ENCODE data around the gene NEDD9.

NEDD9 gene

GRCh38 chr6:11219400-11219834 lies 13.1 kb downstream of the NEDD9 start:
- Histone ChIP-seq H3K4me3 (ENCODE audit: low read depth, low read length) (no peak overlapping the region), H3K79me2 (peaks cover 4% of the 10 kb centered on the region), H3K27me3 (ENCODE audit: control insufficient read depth, insufficient read depth, low read length) (no peaks in the 10 kb centered on the region), H2AFZ (peak overlapping the region; percentile 43), H3K4me2 (ENCODE audit: low read length) (peak overlapping the region; percentile 57), H3K9me3 (ENCODE audit: control insufficient read depth, low read length) (no peaks in the 10 kb centered on the region), H3K36me3 (ENCODE audit: control insufficient read depth, insufficient read depth, low read length) (no peaks in the 10 kb centered on the region), H3K4me1 (peaks cover 73% of the 10 kb centered on the region), H3K9ac (no peak overlapping the region), H3K27ac (peak overlapping the region; percentile 79)
- no peak for TF ChIP-seq CTCF (IDR thresholded peaks at IDR 0.05)

DNA sequence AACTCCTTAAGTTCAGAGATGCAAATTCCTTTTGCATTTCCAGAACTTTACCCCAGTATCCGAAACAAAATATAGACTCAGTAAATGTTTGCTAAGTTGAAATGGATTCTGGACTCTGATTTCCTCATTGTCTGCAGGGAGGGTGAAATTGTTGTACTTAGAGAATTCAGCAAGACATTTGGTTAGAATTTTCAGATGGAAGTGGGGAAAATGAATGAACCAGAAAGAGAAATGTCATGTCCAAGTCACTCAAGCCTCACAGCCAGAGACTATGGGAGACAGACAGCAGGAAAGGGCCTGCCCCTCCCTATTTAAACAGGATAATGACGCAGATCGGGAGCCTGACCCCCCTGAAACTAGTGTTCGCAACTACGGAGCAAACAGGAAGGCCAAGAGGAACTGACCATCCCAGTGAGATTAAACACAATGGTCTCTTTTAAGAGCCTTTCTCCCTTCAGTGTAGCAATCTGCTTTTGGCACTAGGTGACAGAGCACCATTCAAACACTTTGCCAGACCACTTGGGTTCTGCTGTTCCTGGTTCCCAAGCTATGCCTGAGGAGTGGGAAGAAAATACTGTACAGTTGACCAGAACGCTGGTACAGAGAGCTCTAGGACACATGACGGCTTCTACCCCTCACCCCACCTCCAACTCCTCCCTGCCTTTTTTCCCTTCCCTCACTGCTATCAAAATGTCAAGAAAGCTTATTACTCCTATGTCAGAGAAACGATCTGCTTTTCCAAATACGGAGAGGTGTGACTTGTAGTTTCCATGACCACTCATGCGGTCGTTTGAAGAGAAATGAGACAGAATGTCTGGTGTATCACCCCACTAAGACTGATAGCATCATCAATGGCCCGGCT lies 13.7 kb downstream of the NEDD9 start:
- no peak overlapping the region for H3K4me3 ChIP-seq (ENCODE audit: low read depth, low read length)
- no peak overlapping the region for H3K9ac ChIP-seq
- H3K9me3 ChIP-seq (ENCODE audit: control insufficient read depth, low read length): no peaks in the 10 kb centered on the region
- peak overlapping the region; percentile 79 for H3K27ac ChIP-seq
- no peaks in the 10 kb centered on the region for H3K27me3 ChIP-seq (ENCODE audit: control insufficient read depth, insufficient read depth, low read length)
- peaks cover 79% of the 10 kb centered on the region for H3K4me1 ChIP-seq
- H3K79me2 ChIP-seq: peaks cover 3% of the 10 kb centered on the region
- H2AFZ ChIP-seq: peak overlapping the region; percentile 19
- H3K36me3 ChIP-seq (ENCODE audit: control insufficient read depth, insufficient read depth, low read length): no peaks in the 10 kb centered on the region
- H3K4me2 ChIP-seq (ENCODE audit: low read length): peak overlapping the region; percentile 57
- TF ChIP-seq CTCF (IDR thresholded peaks at IDR 0.05): peak; percentile 9

DNA sequence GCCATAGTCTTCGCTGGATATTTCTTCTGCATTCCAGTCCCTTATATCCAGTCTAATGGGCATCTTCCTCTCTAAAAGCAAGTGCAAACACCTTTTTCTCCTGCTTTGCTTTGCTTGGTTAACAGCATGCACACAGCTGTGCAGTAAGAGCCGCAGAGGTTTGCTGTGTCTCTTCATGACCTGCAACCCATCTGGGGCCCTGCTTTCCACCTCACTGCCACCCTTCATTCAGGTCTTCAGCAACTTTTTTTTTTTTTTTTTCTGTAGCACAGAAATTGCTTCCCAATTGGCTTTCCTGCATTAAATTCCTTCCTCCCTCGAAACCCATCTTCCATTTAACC lies 14.4 kb downstream of the NEDD9 start:
- no peaks in the 10 kb centered on the region for H3K27me3 ChIP-seq (ENCODE audit: control insufficient read depth, insufficient read depth, low read length)
- no peaks in the 10 kb centered on the region for H3K36me3 ChIP-seq (ENCODE audit: control insufficient read depth, insufficient read depth, low read length)
- peak overlapping the region; percentile 32 for H3K4me3 ChIP-seq (ENCODE audit: low read depth, low read length)
- no peak overlapping the region for H3K9ac ChIP-seq
- no peaks in the 10 kb centered on the region for H3K79me2 ChIP-seq
- peak overlapping the region; percentile 57 for H3K4me2 ChIP-seq (ENCODE audit: low read length)
- H3K9me3 ChIP-seq (ENCODE audit: control insufficient read depth, low read length): no peaks in the 10 kb centered on the region
- H2AFZ ChIP-seq: no peak overlapping the region
- TF ChIP-seq CTCF (IDR thresholded peaks at IDR 0.05): no peak
- peak overlapping the region; percentile 79 for H3K27ac ChIP-seq
- H3K4me1 ChIP-seq: peaks cover 80% of the 10 kb centered on the region

GRCh38 chr6:11217360-11218101 lies 14.9 kb downstream of the NEDD9 start:
- Histone ChIP-seq H3K4me2 (ENCODE audit: low read length) (peak overlapping the region; percentile 57), H3K36me3 (ENCODE audit: control insufficient read depth, insufficient read depth, low read length) (no peaks in the 10 kb centered on the region), H3K4me1 (peaks cover 84% of the 10 kb centered on the region), H2AFZ (no peak overlapping the region), H3K27me3 (ENCODE audit: control insufficient read depth, insufficient read depth, low read length) (no peaks in the 10 kb centered on the region), H3K27ac (peak overlapping the region; percentile 79), H3K9ac (no peak overlapping the region), H3K79me2 (no peaks in the 10 kb centered on the region), H3K4me3 (ENCODE audit: low read depth, low read length) (peak overlapping the region; percentile 32), H3K9me3 (ENCODE audit: control insufficient read depth, low read length) (no peaks in the 10 kb centered on the region)
- no peak for TF ChIP-seq CTCF (IDR thresholded peaks at IDR 0.05)

Data from parathyroid adenoma (tissue), 2 donors.